ENCODE results near the gene PPP1R14C.

DNA sequence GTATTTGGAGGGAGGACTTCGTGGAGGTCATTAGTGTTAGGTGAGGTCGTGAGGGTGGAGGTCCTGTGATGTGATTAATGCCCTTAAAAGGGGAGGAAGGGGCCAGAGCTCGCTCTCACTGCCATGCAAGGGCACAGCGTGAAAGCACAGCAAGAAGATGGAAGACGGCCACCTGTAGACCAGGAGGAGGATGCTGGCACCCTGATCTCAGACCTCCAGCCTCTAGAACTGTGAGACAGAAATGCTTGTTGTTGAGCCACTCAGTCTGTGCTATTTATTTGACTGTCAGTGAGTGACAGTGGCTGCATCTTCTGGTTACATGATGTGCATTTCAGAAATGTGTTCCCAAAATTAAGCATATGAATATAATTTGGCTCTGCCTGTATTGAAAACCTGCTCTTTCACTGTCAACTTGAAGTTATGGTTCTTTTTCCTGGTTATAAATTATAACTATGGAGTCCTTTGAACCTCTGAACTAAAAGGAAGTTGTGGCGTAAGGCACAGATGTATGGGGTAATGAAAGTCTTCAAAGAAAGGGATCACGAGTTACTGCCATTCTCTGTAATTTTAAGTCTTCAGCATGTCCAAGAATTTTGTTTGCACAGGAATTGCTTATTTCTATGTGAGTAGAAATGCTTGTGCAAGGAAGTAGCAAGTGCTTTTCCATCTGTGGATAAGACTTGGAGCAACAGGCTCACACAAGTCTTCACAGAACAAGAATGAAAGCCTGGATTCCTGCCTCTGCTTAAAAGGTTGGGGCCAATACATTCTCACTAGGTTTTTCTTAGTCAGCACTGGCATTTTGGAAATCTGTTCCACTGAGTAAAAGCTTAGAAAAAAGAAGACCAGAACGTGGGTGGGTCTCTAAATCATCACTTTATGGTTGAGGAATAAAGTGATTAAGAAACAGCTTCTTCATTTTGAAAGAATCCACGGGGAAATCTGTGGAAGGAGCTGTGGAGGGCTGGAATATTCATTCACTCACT lies 10.3 kb downstream of the PPP1R14C start:
- TF ChIP-seq, protein P1, sequence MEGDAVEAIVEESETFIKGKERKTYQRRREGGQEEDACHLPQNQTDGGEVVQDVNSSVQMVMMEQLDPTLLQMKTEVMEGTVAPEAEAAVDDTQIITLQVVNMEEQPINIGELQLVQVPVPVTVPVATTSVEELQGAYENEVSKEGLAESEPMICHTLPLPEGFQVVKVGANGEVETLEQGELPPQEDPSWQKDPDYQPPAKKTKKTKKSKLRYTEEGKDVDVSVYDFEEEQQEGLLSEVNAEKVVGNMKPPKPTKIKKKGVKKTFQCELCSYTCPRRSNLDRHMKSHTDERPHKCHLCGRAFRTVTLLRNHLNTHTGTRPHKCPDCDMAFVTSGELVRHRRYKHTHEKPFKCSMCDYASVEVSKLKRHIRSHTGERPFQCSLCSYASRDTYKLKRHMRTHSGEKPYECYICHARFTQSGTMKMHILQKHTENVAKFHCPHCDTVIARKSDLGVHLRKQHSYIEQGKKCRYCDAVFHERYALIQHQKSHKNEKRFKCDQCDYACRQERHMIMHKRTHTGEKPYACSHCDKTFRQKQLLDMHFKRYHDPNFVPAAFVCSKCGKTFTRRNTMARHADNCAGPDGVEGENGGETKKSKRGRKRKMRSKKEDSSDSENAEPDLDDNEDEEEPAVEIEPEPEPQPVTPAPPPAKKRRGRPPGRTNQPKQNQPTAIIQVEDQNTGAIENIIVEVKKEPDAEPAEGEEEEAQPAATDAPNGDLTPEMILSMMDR (IDR thresholded peaks at IDR 0.05 in 8 of 11, conservative IDR thresholded peaks at IDR 0.05 in 3 of 11) = no peak
- TF ChIP-seq POLR2AphosphoS5 (IDR thresholded peaks at IDR 0.05) = no peak
